Activated naive CD4-positive, alpha-beta T cell treated with anti-CD3 and anti-CD28 coated beads, Interleukin-2, amount 50 U/mL, for 16 hours (primary cell): ENCODE measurements around the gene PKIB.

Source experiments
- DNase-seq: peaks from one replicate; pipeline ENCODE4 v3.0.0-alpha.2; 2020

Gene PKIB

GRCh38 chr6:122671251-122671650, 61.0 kb downstream of the PKIB start:
- DNase-seq = no peak

GRCh38 chr6:122673343-122673961, 63.2 kb downstream of the PKIB start:
- DNase-seq = no peak

GRCh38 chr6:122676146-122676545, 65.9 kb downstream of the PKIB start:
- DNase-seq = no peak

- DNase-seq = no peak
Measured at GRCh38 chr6:122676688-122677087, 66.5 kb downstream of the PKIB start.

- no peak for DNase-seq
Measured at GRCh38 chr6:122677406-122677805, 67.2 kb downstream of the PKIB start.

GRCh38 chr6:122678841-122679240, 68.6 kb downstream of the PKIB start:
- no peak for DNase-seq

GRCh38 chr6:122681705-122682104, 71.5 kb downstream of the PKIB start:
- DNase-seq = no peak

- no peak for DNase-seq
Measured at GRCh38 chr6:122683989-122684651, 73.9 kb downstream of the PKIB start.

- DNase-seq = no peak
Measured at GRCh38 chr6:122692175-122692598, 82.0 kb downstream of the PKIB start.

GRCh38 chr6:122692807-122693580, 82.8 kb downstream of the PKIB start:
- DNase-seq = no peak

- DNase-seq = no peak
Measured at GRCh38 chr6:122694075-122694474, 83.9 kb downstream of the PKIB start.

GRCh38 chr6:122694602-122695001, 84.4 kb downstream of the PKIB start:
- no peak for DNase-seq

- no peak for DNase-seq
Measured at GRCh38 chr6:122695188-122695587, 85.0 kb downstream of the PKIB start.

GRCh38 chr6:122696079-122696478, 85.9 kb downstream of the PKIB start:
- DNase-seq = no peak

- no peak for DNase-seq
Measured at GRCh38 chr6:122696853-122697252, 86.6 kb downstream of the PKIB start.

GRCh38 chr6:122697458-122697857, 87.3 kb downstream of the PKIB start:
- no peak for DNase-seq

- no peak for DNase-seq
Measured at GRCh38 chr6:122701666-122702065, 91.5 kb downstream of the PKIB start.

GRCh38 chr6:122702841-122703240, 92.6 kb downstream of the PKIB start:
- no peak for DNase-seq

GRCh38 chr6:122704066-122704465, 93.9 kb downstream of the PKIB start:
- DNase-seq = no peak

GRCh38 chr6:122709922-122710512, 99.8 kb downstream of the PKIB start:
- DNase-seq = no peak

- DNase-seq = no peak
Measured at GRCh38 chr6:122710908-122711635, 100.9 kb downstream of the PKIB start.

GRCh38 chr6:122712093-122712447, 101.9 kb downstream of the PKIB start:
- DNase-seq = no peak
